Adrenal gland (tissue), 19 donors: ENCODE measurements around the gene RUVBL1. TPM values are rescaled to one million over a fixed set of nuclear protein-coding genes. Genes with fewer than 3 reads are reported as not detected.
A peak's percentile ranks its signal among the peaks of the same experiment; 100 is the strongest.

Experiments
- DNase-seq, 7 donors: peaks; one replicate each; pipeline ENCODE4 v3.0.0-alpha.2; 2019 to 2020
- H3K27ac ChIP-seq, 5 donors: fragments of 200-600 bp; sonication (generic) in 4 of 5; 1 replicate in 3 of 5; 2 replicates in 2 of 5; pipeline versions ENCODE4 v1.5.1 to v1.8.0; 2016 to 2020; ENCODE audit warnings: mild to moderate bottlenecking in 1 of 5
- H3K27me3 ChIP-seq: fragments of 200-600 bp; 2 replicates; pipeline ENCODE4 v1.8.0; 2021
- H3K36me3 ChIP-seq, 2 donors: fragments of 200-600 bp; replicated peaks in 1 of 2; 1 replicate in 1 of 2; 2 replicates in 1 of 2; pipeline versions ENCODE4 v1.5.1 to v1.8.0; 2018 to 2022
- H3K4me1 ChIP-seq, 2 donors: fragments of 200-600 bp; replicated peaks in 1 of 2; 1 replicate in 1 of 2; 2 replicates in 1 of 2; pipeline versions ENCODE4 v1.5.1 to v1.8.0; 2018 to 2021
- H3K4me3 ChIP-seq, 4 donors: fragments of 200-600 bp; sonication (generic) in 3 of 4; one replicate each; pipeline ENCODE4 v1.5.1; 2016 to 2018
- H3K9me3 ChIP-seq, 3 donors: fragments of 200-600 bp; sonication (generic) in 1 of 3; replicated peaks in 1 of 3; 1 replicate in 2 of 3; 2 replicates in 1 of 3; pipeline versions ENCODE4 v1.5.1 to v1.8.0; 2016 to 2021
- POLR2A ChIP-seq, 2 donors: fragments of 450-650 bp; IDR thresholded peaks; one replicate each; pipeline ENCODE4 v1.6.1; 2017; ENCODE audit warnings: antibody characterized with exemption in 2 of 2, mild to moderate bottlenecking in 2 of 2, moderate library complexity in 1 of 2
- WGBS, 4 donors: extraction: QIAGEN DNeasy Blood & Tissue Kit in 2 of 4; methylation state at CpG; one replicate each; pipeline versions ENCODE4 v1.1.5 to v1.1.7; 2013 to 2017; 5-methylcytosine and 5-hydroxymethylcytosine counted together
- intact Hi-C, 2 donors: fragments of 100-400 bp; cut with DNase I; formaldehyde crosslinking; loops; one replicate each; pipeline versions ENCODE4 v1.14.1 to v1.15.0; 2022 to 2023
- long read RNA-seq, 10 donors: library from polyadenylated mRNA in 3 of 10; unstranded in 2 of 10; stranded (forward) in 1 of 10; transcript quantifications; one replicate each; pipeline ENCODE4 v2.0.0 and lab custom pipeline, GENCODE V29; 2021 to 2026
- polyA plus RNA-seq, 3 donors: library from polyadenylated mRNA; stranded (reverse); fragments of 200-250 nt in 2 of 3; fragments of 350-450 nt in 1 of 3; fragmentation: Illumina TruSeq in 1 of 3; extraction: RNeasy Lipid Tissue Mini Kit (QIAGEN cat#74804) in 1 of 3; gene quantifications; one replicate each; pipeline ENCODE4 v1.2.3, GENCODE V29; 2013 to 2014
- total RNA-seq, 9 donors: library from RNA; depleted of rRNA in 4 of 9; stranded (reverse); fragments of >200 nt in 4 of 9; fragments of 120-200 nt in 1 of 9; fragmentation: NEBNext Ultra II Directional in 1 of 9; extraction: Animal tissue kit (Norgen Biotek cat#: 25700) in 1 of 9; gene quantifications; one replicate each; pipeline versions ENCODE4 v1.1.0 to v1.2.4, GENCODE V29; 2013 to 2023
- TF ChIP-seq, protein P1 (sequence below), 6 experiments: fragments of 450-650 bp in 4 of 6; fragments of 200-600 bp in 2 of 6; sonication (generic) in 1 of 6; IDR thresholded peaks; 1 replicate in 5 of 6; 2 replicates in 1 of 6; pipeline versions ENCODE4 v1.5.1 to v1.8.0; 2016 to 2021; ENCODE audit warnings: antibody characterized with exemption in 6 of 6, mild to moderate bottlenecking in 2 of 6, moderate library complexity in 1 of 6
- donor health status: healthy with polysubstance abuse.
- donor health status: Bipolar disorder and iron deficiency.
- donor health status: DM: yes; HTN: yes; CAD: no.
- donor health status: DM: no; HTN: no; CAD: no.
- donor health status: DM: no; HTN: no; CAD: no.
- donor health status: DM: yes; HTN: yes; CAD: no.

RUVBL1 gene
- total RNA-seq (10 to 100 TPM in 8 of 9 donors, 1 to 10 TPM in 1; 7.9 to 57.3 (median 26.2) TPM), polyA plus RNA-seq (10 to 100 TPM; 11.7 to 37.5 (median 20.2) TPM)
- long read RNA-seq, donor 1, full-length matches to known transcripts, result 13 of 115 reads
- long read RNA-seq, donor 1, partial matches to known transcripts, result 51 of 115 reads
- long read RNA-seq, donor 1, other reads (novel, unspliced or antisense), result 51 of 115 reads
- long read RNA-seq, donor 2, full-length matches to known transcripts, result 8 of 71 reads
- long read RNA-seq, donor 2, partial matches to known transcripts, result 35 of 71 reads
- long read RNA-seq, donor 2, other reads (novel, unspliced or antisense), result 28 of 71 reads
- long read RNA-seq, donor 3, full-length matches to known transcripts, result 17 of 17 reads
- long read RNA-seq, donor 3, partial matches to known transcripts, result 0 of 17 reads
- long read RNA-seq, donor 3, other reads (novel, unspliced or antisense), result 0 of 17 reads
- long read RNA-seq, donor 4, transcript RUVBL1-201 (11 exons, 1,761 nt), result major isoform, 13 of 28 reads
- long read RNA-seq, donor 4, partial matches to known transcripts, result 5 of 28 reads
- long read RNA-seq, donor 4, other reads (novel, unspliced or antisense), result 10 of 28 reads
- long read RNA-seq, donor 5, transcript RUVBL1-201 (11 exons, 1,761 nt), result major isoform, 36 of 50 reads
- long read RNA-seq, donor 5, partial matches to known transcripts, result 1 of 50 reads
- long read RNA-seq, donor 5, other reads (novel, unspliced or antisense), result 13 of 50 reads
- long read RNA-seq, donor 6, transcript RUVBL1-201 (11 exons, 1,761 nt), result major isoform, 5 of 17 reads
- long read RNA-seq, donor 6, partial matches to known transcripts, result 10 of 17 reads
- long read RNA-seq, donor 6, other reads (novel, unspliced or antisense), result 2 of 17 reads
- long read RNA-seq, donor 7, full-length matches to known transcripts, result 8 of 8 reads
- long read RNA-seq, donor 7, partial matches to known transcripts, result 0 of 8 reads
- long read RNA-seq, donor 7, other reads (novel, unspliced or antisense), result 0 of 8 reads
- long read RNA-seq, donor 8, full-length matches to known transcripts, result 20 of 31 reads
- long read RNA-seq, donor 8, partial matches to known transcripts, result 11 of 31 reads
- long read RNA-seq, donor 8, other reads (novel, unspliced or antisense), result 0 of 31 reads
- long read RNA-seq, donor 9, full-length matches to known transcripts, result 9 of 9 reads
- long read RNA-seq, donor 9, partial matches to known transcripts, result 0 of 9 reads
- long read RNA-seq, donor 9, other reads (novel, unspliced or antisense), result 0 of 9 reads
- long read RNA-seq, donor 10, full-length matches to known transcripts, result 10 of 10 reads
- long read RNA-seq, donor 10, partial matches to known transcripts, result 0 of 10 reads
- long read RNA-seq, donor 10, other reads (novel, unspliced or antisense), result 0 of 10 reads

DNA sequence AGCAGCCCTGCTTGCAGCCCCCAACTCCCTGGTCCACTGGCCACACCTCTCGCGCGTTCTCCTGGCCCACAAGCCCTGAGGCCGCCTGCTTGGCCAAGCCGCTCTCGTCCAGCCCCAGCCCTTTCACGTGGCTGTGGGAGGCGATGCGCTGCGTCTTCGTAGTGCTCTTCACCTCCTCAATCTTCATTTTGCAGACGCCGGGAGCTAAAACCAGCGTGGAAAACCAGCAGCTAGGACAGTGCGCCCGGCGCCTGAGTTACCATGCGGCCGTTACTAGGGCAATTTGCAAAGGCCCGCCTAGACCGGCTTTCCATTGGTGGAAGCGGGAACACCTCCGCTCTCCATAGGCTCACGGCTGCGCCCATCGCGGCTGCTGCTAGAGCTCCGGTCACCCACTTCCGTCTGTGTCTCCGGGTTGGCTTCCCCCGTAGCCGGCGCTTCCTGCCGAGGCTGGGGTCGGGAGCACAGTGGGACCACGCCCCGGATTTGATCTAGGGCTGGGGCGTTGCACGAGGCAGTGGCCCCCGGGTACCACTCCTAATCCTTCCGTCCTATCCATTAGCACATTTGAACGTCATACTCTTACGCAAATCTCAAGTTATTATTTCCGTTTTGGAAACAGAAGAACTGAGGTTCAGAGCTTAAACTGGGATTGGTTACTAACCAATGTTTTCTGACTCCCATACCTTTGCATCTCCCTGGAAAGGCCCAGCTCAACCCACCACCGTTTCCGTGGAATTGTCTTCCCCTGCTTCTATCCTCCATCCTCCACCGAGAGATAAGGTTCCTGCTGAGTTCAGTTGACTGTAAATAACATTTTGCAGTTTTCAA is at the start of gene RUVBL1:
RUVBL1 (minus strand) TSS at position 275 of the 831 bp plus-strand sequence; CDS start at position 187, 88 bp downstream.
- peak; percentile 96 to 99 (median 98) for DNase-seq
- intact Hi-C loops, result no loop called here
- H3K9me3 ChIP-seq, result no peaks in the 10 kb centered on the region
- peak within 1 kb of the TSS; percentile 45 to 94 (median 79) for H3K4me3 ChIP-seq
- H3K27me3 ChIP-seq, result no peaks in the 10 kb centered on the region
- peak in 1 of 2 donors; percentile 58 for TF ChIP-seq POLR2A (IDR thresholded peaks at IDR 0.05)
- TF ChIP-seq, protein P1, sequence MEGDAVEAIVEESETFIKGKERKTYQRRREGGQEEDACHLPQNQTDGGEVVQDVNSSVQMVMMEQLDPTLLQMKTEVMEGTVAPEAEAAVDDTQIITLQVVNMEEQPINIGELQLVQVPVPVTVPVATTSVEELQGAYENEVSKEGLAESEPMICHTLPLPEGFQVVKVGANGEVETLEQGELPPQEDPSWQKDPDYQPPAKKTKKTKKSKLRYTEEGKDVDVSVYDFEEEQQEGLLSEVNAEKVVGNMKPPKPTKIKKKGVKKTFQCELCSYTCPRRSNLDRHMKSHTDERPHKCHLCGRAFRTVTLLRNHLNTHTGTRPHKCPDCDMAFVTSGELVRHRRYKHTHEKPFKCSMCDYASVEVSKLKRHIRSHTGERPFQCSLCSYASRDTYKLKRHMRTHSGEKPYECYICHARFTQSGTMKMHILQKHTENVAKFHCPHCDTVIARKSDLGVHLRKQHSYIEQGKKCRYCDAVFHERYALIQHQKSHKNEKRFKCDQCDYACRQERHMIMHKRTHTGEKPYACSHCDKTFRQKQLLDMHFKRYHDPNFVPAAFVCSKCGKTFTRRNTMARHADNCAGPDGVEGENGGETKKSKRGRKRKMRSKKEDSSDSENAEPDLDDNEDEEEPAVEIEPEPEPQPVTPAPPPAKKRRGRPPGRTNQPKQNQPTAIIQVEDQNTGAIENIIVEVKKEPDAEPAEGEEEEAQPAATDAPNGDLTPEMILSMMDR (IDR thresholded peaks at IDR 0.05), result no peak
- H3K36me3 ChIP-seq, result no peaks in the 10 kb centered on the region
- 2 to 11% (median 3%) methylated on average over 6 to 47 of the region's 47 CpGs for WGBS, 4 donors
- H3K27ac ChIP-seq, result peak within 1 kb of the TSS in 4 of 5 donors; percentile 5 to 84 (median 22)
- H3K4me1 ChIP-seq, result peaks cover 4 to 9% of the 10 kb centered on the region in 2 donors

DNA sequence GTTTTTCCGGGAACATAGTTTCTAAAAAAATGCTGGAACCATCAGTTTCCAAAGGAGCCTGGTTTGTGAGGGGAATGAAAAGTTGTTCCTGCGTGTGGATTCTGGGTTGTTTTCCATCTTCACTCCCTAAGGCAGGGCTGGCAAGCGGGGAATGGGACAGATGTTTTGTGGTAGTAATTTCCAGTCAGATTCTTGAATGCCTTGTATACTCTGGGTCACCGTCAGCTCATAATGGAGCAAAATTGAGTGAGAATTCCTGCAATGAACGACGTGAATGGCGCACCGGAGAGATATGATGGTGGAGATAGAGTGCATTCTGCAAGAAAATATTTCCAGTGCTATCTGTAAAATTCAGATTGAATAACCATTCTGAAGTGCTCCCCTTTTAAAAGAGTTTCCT is 49.6 kb upstream of the RUVBL1 start:
- Histone ChIP-seq H3K36me3 (no peaks in the 10 kb centered on the region), H3K9me3 (no peaks in the 10 kb centered on the region), H3K27ac (no peak overlapping the region), H3K27me3 (no peaks in the 10 kb centered on the region), H3K4me3 (no peak overlapping the region), H3K4me1 (peaks cover 0 to 15% of the 10 kb centered on the region in 2 donors)
- no peak for TF ChIP-seq POLR2A (IDR thresholded peaks at IDR 0.05)
- TF ChIP-seq, protein P1 (IDR thresholded peaks at IDR 0.05), result no peak
- intact Hi-C loops, result loop anchor here (5.0 to 10.0 kb wide), 3 partner anchors 152 to 329 kb away; no protein-coding TSS in a partner anchor
- WGBS, 4 donors, result 84 to 91% (median 87%) methylated on average over 8 of the region's 8 CpGs
- DNase-seq, result no peak

DNA sequence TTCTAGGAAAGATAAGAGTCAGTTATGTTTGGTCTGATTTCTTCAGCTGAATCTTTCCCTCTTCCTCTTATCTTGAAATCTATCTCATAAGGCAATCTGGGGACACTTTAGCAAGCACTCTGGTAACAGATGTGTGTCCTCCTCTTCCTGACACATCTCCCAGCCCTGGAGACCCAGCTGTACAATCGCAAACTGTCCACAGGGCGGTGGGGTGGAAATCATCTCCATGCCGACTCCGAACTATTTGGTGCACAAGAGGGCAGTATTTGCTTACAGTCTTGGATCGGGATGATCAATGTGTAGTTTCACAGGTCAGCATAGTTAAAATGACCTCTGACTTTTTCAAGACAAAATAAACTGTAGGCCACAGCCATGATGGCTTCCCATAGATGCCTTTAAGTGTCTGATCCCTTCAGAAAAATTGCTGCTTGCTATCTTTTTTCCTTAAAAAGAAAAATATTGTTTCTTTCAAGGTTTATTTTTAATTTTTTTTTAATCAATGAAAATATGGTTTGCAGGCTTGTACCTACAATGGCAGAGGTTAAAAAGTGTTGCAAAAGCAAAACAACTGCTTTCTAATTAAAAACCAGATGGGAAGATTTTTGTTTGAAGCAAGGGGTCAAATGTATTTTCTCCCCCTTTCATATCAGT is 47.4 kb upstream of the RUVBL1 start:
- H3K4me1 ChIP-seq, result peaks cover 0 to 14% of the 10 kb centered on the region in 2 donors
- H3K36me3 ChIP-seq, result no peaks in the 10 kb centered on the region
- no peak overlapping the region for H3K4me3 ChIP-seq
- peak; percentile 65 to 91 (median 80) for DNase-seq
- TF ChIP-seq POLR2A (IDR thresholded peaks at IDR 0.05), result no peak
- TF ChIP-seq, protein P1 (IDR thresholded peaks at IDR 0.05), result peak; percentile 53 to 98 (median 92)
- H3K27me3 ChIP-seq, result no peaks in the 10 kb centered on the region
- WGBS, 4 donors, result 6 to 17% (median 10%) methylated on average over 5 of the region's 5 CpGs
- no peak overlapping the region for H3K27ac ChIP-seq
- intact Hi-C loops, result loop anchor here (5.0 to 10.0 kb wide), 3 partner anchors 154 to 331 kb away; no protein-coding TSS in a partner anchor
- H3K9me3 ChIP-seq, result no peaks in the 10 kb centered on the region
